Suppressor macrophage (primary cell): ENCODE measurements around the gene FAM20C.
"Not testable (repeated sequence)": the region's sequence is repeated elsewhere in the genome, so short reads cannot be mapped to it uniquely, and the experiment has no call there.

Source experiments
- DNase-seq, 4 experiments: peaks; one replicate each; pipeline ENCODE4 v3.0.0-alpha.2; 2020 to 2022

The FAM20C gene

DNA sequence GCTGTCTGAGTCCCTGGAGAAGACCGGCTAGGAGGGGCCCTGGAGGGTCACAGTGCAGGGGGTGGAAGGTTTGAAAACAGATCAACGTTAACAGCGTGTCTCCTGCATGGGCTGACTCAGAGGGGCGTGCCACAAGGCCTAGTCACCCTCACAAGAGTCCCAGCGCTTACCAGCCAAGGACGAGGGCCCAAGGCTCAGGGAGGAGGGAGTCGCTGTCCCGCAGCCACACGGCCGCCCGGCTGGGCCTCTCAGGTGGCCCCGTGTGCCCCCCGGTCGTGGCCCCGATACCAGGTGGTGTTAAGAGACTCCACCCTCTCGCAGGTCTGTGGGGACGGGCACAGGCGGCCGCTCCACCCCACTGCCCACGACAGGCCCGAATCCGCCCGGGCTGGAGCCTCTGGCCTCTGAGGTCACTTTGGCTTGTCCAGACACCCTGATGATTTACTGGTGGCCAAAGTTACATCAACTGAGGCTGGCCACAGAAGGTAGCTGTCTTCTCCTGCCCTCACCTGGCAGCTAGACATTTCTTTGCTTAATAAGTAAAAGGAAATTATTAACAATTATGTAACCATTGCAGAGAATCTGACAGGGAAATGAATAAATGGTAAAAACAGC lies 34.0 kb downstream of the FAM20C start:
- DNase-seq: no peak

DNA sequence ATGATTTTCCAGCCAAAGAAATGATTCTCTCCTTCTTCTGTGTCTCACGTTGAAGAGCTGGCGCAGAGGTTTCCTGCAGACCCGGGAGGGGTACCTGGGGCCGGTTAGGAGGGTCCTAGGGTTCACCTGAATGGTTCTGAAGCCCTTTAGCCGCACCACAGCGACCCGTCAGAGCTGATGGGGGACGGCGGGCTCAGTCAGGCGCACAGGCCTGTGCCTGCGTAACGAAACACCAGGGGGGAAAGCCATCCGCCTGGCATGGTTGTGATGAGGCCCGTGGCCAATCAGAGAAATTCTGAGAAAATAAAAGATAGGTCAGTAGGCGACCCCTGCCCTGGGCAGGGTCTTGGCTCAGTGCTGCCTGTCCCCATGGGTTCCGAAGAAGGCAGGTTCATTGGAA lies 35.6 kb downstream of the FAM20C start:
- DNase-seq: no peak

- DNase-seq: no peak
Measured at GRCh38 chr7:228610-229009, 36.2 kb downstream of the FAM20C start.

DNA sequence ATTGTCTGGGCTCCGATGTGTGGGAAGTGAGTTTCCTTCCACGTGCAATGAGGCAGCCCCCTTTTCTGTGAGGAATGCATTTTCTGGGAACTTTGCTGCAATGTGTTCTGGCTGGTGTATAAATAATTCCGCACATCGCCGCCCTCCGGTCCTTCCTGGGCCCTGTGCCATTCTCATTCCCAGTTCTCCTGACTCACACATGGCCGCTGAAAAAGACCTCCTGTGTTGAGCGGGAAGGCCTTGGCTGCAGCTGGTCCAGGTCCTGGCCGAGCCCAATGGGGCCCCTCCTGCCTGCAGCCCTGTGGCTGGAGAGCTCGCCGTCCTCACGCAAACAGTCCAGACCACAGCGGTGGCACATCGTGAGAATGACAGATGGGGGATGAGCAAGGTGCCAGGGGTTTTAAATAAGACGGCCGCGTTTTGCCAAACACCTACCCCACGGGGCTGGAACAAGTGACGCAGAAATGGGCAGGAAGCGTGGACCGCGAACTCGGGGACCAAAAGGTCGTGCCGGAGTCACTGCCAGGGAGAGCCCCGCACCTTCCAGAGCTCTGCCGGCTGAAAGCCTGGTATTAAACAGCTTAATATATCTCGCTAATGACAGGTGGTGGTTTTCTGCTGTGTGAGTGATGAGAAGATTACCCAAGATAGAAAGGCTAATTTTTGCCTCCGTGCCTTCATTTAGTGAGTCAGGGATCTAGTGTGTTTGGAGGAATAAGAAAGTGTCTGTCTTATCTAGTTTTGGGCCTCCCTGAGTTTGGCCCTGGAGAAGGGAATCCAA lies 37.0 kb downstream of the FAM20C start:
- DNase-seq: no peak

DNA sequence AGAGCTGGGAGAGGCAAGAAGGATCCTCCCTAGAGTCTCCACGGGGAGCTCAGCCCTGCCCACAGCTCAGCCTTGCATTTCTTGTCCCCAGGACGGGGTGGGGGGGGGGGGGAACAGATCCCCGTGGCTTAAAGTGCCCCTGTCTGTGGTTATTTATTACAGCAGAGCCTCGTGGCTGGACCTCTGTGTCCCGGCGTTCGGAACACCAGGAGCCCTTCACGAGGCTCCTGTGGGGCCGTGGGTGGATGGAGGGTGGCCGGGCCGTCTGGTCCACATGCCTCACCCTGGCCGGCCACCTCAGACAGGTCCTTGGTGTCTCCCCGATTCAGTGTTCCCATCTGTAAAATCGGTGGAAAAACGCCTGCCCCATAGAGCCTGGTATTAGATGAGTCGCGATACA lies 37.9 kb downstream of the FAM20C start:
- DNase-seq: no peak

DNA sequence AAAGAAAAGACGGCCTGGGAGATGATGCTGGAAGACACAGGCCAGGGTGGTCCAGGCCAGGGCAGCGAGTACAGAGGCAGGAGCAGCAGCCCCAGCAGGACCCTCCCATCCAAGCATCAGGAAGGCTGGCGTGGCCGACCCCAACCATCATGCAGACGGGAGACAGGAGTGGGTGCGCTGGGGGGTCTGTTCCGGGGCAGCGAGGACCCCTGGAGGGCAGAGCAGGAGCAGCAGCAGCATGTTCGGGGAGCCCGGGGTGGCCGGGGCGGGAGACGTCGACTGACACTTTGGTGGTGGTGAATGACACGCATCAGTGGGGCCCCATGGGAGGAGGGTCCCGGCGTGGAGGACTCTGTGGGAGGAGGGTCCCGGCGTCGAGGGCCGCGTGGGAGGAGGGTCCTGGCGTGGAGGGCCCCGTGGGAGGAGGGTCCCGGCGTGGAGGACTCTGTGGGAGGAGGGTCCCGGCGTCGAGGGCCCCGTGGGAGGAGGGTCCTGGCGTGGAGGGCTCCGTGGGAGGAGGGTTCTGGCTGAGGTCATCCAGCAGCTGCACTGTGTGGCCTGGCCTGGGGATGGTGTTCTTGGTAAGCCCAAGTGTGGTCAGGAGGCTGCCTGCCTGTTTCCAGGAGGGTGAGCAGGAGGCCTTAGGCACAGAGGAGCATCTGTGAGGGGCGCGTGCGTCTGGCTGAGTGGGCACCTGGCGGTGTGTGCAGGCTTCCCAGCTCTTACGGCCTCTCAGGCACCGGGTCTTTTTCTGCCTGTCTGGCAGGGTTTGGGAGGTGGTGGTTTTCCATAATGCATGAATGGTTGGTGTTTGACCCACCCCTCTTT lies 38.9 kb downstream of the FAM20C start:
- DNase-seq: no peak

DNA sequence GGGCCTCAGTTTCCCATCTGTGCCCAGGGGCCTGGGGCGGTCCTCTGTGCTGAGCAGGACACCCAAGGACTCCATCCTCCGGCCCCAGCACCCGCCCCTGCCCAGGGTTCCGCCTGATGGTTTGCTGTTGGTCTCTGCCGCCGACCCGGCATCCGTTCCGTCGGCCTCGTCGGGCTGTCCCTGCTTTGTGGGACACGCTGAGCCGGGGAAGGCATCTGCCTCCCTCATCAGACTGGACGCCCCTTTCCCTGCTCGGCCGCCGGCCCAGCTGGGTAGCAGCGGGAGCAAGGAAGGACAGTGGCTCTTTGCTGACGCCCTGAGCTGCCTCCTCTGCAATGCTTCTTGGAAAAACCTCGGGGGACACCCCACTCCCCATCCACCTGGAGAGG lies 39.5 kb downstream of the FAM20C start:
- DNase-seq: no peak

DNA sequence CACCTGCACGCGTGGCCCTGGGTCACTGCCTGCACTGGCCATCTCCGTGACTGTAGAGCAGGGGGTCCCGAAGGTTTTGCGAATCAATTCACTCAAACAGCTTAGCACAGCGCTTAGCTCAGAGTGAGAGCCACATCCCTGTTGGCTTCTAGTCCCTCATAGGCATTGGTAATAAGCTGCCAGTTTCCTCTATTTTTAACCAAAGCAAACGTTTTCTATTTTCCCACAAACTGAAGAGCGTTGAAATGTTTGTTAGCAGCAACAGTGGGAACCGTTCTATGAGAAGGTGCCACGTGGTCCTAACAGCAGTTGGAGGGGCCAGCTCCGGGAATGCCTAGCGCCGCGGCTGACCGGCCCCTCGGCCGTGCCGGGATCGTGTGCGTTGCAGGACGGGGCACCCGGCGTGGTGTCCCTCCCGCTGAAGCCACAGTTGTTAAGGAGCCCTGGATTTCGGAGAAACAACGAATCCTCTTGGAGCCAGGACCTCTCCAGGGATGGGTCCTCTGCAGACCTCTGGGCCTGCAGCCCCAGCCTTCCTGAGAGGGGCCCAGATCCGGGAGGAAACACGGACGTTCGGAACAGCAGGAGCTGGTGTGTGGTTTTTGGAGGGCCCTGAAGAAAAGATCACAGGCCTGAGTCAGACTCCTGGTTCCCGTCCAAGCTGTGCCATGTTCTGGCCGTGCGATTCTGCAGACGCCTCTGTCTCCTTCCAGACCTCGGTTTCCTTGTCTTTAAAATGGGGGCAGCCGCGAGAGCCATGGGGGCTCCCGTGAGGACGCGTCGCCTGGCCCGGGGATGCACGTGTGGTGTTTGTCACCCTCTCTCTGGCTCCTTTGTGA lies 40.3 kb downstream of the FAM20C start:
- no peak for DNase-seq

DNA sequence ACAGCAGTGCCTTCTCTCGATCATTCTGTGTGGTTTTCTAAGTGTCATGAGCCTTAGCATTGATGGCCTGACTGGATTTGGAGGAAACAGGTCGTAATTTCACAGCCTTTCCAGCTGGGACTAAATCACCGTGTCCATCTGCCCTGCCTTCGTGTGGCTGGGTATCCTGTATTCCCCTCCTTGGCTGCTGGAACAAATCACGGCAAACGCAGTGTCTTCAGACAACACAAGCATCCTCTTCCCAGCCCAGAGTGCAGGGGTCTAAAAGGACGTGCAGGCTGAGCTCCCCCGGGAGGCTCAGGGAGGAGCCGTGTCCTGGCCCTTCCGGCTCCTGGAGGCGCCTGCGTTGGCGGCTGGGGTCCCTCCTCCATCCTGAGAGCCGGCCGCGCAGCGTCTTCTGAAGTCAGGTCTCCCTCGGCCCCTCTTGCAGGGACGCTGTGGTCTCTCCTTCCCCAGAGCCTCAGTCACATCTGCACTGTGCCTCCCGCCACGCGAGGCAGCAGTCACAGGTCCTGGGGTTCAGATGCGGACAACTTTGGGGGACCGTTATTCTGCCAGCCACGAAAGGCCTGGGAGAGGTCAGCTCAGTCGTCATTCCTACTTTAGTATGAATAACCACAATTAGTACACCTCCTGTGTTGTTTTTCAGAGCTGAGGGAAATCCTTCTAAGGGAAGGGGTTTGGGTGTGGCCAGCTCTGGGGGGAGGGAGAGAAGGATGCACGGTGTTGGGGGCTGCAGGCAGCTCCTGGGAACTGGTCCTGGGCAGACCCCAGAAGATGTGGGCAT lies 41.1 kb downstream of the FAM20C start:
- no peak for DNase-seq

GRCh38 chr7:234051-234707 lies 41.8 kb downstream of the FAM20C start:
- no peak for DNase-seq

- DNase-seq: no peak
Measured at GRCh38 chr7:234708-235553, 42.6 kb downstream of the FAM20C start.

- no peak for DNase-seq
Measured at GRCh38 chr7:235576-236395, 43.4 kb downstream of the FAM20C start.

- no peak for DNase-seq
Measured at GRCh38 chr7:236967-237366, 44.6 kb downstream of the FAM20C start.

GRCh38 chr7:237385-237784 lies 45.0 kb downstream of the FAM20C start:
- DNase-seq: no peak

DNA sequence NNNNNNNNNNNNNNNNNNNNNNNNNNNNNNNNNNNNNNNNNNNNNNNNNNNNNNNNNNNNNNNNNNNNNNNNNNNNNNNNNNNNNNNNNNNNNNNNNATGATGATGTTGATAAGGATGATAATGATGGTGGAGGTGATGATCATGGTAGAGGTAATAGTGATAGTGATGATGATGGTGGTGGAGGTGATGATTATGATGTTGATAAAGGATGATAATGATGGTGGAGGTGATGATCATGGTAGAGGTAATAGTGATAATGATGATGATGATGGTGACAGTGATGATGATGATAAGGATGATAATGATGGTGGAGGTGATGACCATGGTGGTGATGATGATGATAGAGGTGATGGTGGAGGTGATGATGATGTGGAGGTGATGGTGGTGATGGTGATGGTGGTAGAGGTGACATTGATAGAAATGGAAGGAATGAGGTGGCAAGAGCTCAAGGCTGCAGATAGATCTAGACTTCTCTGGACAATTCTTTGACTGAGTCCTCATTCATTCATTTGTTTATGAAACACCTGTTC lies 47.8 kb downstream of the FAM20C start:
- no peak for DNase-seq

DNA sequence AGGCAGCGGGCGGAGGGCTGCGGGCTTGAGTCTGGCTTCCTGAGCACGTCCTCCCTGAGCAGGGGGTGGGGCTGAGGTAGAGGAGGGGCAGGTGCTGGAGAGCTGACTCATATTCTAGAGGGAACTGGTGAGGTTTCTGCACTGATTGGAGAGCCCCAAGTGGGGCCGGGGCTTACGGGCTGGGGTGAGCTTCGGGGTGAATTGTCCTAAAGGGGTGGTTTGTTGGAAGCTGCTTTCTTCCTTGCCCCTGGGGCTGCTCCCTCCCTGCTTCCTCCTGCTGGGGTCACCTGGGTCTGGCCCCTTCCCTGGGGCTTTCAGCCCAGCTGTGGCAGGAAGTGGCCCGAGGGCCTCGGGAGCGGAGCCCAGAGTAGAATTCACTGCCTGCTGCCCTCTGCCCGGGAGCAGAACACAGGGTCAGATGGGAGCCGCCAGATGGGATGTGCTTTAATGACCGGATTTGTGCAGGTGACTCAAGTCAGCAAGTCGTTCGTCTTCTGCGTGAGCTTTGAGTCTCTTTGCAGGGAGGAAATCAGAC lies 48.6 kb downstream of the FAM20C start:
- no peak for DNase-seq

- no peak for DNase-seq
Measured at GRCh38 chr7:241513-241912, 49.1 kb downstream of the FAM20C start.

DNA sequence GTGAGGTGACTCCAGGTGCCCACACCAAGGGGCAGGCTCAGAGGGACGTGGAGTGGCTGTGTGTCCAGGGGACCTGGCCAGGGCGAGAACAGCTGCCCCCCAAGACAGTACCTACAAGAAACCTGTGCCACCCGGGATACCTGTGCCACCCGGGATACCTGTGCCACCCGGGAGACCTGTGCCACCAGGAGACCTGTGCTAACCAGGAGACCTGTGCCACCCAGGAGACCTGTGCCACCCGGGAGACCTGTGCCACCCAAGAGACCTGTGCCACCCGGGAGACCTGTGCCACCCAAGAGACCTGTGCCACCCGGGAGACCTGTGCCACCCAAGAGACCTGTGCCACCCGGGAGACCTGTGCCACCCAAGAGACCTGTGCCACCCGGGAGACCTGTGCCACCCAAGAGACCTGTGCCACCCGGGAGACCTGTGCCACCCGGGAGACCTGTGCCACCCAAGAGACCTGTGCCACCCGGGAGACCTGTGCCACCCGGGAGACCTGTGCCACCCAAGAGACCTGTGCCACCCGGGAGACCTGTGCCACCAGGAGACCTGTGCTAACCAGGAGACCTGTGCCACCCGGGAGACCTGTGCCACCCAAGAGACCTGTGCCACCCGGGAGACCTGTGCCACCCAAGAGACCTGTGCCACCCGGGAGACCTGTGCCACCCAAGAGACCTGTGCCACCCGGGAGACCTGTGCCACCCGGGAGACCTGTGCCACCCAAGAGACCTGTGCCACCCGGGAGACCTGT lies 50.6 kb downstream of the FAM20C start:
- not testable (repeated sequence) for DNase-seq
